NCI-H146 treated with DMSO at 0.1 percent for 48 hours (cell line): ENCODE measurements around the gene SPINK7.

Source experiments
- DNase-seq: peaks from one replicate; lab custom pipeline; 2025; ENCODE audit not compliant: unreplicated experiment; lab: John Stamatoyannopoulos, UW

Gene SPINK7

GRCh38 chr5:148343603-148344487, 31.6 kb downstream of the SPINK7 start:
- no peak for DNase-seq

GRCh38 chr5:148347706-148348105, 35.5 kb downstream of the SPINK7 start:
- no peak for DNase-seq

- DNase-seq = no peak
These were observed 40.5 kb downstream of the SPINK7 start for GRCh38 chr5:148352696-148353095.

- no peak for DNase-seq
These were observed 41.4 kb downstream of the SPINK7 start for GRCh38 chr5:148353634-148354033.

- DNase-seq = no peak
These were observed 52.1 kb downstream of the SPINK7 start for GRCh38 chr5:148364343-148364742.
